Activated CD4-positive, alpha-beta T cell treated with anti-CD3 and anti-CD28 coated beads, Interleukin-2, amount 50 U/mL, for 16 hours (primary cell): Measurements from ENCODE around the gene MED14.

ENCODE experiments used
- DNase-seq: peaks from one replicate; pipeline ENCODE4 v3.0.0-alpha.2; 2020

The MED14 gene

DNA sequence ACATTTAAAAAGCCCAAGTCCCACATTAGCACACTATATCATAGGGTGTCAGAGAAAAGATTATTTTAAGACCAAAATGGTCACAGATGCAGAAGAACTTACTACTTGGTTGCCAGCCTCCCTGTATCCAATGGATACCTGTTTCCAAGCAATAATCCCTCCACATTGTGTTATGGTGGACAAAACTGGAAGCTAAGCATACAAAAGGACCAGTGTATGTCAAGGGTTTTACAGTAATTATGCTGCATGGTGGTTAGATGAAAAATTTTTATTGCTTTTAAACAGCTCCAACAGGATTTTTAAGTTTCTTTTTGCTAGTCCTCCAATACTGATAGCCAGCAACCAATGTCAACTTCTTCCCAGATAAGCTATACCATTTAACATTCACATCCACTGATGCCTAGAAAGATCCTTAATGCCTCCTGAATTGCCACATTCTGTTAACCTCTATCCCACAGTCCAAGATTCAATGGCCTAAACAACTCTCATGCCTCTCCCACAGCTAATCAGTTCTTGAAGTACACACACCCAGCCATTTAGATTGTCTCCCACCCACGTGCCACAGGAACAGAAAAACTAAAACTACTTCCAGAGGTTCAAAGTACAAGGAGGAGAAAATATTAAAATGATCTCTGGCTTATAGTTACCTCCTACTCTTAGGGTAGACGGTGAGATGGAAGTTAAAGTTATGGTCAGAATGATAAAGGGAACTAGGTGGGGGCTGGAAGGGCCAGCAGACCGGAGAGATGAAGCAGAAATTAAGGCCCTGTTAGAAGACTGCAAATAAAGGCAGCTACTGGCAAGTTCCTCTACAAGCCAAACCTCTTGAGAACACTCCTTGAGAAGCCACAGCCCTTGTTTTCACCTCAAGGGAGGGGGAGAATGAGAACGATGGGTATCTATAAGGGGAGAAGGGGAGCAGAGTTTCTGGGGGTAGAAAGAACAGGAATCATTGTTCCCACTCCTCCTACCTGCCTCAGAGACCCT, 5.5 kb downstream of the MED14 start:
- DNase-seq = no peak

DNA sequence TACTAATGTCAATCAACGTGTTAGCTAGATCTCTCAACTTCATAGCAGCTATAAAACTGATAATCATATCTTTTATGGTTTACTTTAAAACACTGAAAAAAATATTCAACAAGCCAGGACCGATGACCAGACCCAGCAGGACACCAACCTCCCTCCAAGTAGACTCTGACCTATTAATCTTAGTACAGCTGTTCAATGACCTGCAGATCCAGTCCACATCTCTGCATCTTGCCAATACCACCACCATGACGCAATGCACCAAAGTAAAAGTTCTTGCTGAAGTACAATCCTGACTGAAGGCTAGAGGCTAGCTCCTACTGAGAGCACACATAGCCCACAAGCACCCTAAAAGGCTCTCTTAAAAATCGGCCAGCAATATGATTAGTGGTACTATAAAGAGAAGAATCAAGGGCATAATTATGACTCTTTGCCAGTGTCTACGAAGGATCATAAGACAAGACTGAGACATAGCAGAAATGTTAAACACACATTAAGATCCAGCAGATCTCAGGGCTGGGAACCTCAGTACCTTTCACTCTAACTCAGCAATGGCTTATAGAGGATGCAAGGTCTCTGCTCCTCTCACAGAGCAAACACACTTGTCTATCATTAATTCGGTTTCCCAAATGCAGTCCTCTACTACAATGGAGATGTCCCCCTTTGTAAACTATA, 7.6 kb downstream of the MED14 start:
- DNase-seq = no peak

DNA sequence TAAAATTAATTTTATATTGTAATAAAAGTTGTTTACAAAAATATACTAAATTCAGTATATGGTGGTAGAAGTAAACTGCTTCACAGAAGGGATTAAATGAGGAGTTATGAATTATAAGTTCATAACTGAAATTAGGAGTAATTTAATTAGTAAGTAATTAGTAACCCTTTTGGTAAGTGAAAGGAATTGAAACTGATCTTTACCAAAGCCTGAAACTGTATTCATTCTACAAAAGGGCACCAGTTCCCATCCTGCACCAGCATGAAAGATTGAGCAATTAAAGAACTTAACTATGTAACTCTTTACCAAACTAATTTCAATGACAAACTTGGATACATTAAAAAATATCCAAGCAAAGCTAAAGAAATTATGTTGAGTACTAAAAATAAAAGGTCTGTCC, 8.2 kb downstream of the MED14 start:
- peak; percentile 8 for DNase-seq

DNA sequence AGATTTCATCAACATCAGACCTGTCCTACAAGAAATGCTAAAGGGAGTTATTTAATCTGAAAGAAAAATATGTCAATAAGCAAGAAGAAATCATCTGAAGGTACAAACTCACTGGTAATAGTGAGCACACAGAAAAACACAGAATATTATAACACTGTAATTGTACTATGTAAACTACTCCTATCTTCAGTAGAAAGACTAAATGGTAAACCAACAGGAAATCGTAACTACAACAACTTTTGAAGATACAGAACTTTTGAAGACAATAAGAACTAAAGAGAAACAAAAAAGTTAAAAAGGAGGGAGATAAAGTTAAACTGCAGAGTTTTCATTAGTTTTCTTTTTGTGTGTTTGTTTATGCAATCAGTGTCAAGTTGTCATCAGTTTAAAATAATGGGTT, 12.4 kb downstream of the MED14 start:
- no peak for DNase-seq

- DNase-seq = no peak
Measured at GRCh38 chrX:40721489-40722106, 13.7 kb downstream of the MED14 start.

- DNase-seq = no peak
Measured at GRCh38 chrX:40720792-40721191, 14.6 kb downstream of the MED14 start.

GRCh38 chrX:40720339-40720738, 15.0 kb downstream of the MED14 start:
- no peak for DNase-seq

DNA sequence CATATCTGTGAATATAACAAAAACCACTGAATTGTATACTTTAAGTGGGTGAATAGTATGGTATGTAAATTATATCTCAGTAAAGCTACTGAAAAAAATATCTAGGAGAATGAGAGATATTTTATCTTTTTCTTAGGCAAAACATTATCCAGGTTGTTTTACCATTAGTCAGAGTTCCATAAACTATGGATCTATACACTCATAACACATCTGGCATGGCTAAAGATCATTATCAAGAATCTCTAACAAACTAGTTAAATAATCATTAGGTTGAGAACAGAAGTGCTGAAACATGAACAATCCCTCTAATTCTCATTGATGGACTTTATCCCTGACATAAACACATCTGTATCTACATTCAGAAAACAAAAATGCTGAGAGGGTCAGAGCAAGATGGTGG, 15.6 kb downstream of the MED14 start:
- no peak for DNase-seq

- DNase-seq = no peak
Measured at GRCh38 chrX:40719218-40719617, 16.1 kb downstream of the MED14 start.

- no peak for DNase-seq
Measured at GRCh38 chrX:40709395-40709794, 25.9 kb downstream of the MED14 start.

GRCh38 chrX:40705658-40706312, 29.6 kb downstream of the MED14 start:
- DNase-seq = no peak

- DNase-seq = no peak
Measured at GRCh38 chrX:40700640-40701342, 34.6 kb downstream of the MED14 start.

DNA sequence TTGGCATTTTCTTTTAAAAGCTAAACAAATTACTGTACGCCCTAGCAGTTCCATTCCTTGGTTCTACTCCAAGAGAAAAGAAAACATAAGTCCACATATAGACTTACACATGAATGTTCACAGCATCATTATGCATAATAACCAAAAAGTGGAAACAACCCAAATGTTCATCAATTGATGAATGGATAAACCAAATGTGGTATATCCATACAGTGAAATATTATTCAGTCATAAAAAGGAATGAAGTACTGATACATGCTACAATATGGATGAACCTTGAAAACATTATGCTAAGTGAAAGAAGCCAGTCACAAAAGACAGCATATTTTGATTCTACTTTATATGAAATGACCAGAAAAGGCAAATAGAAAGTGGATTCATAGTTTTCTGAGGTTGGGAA, 36.5 kb downstream of the MED14 start:
- DNase-seq = no peak

DNA sequence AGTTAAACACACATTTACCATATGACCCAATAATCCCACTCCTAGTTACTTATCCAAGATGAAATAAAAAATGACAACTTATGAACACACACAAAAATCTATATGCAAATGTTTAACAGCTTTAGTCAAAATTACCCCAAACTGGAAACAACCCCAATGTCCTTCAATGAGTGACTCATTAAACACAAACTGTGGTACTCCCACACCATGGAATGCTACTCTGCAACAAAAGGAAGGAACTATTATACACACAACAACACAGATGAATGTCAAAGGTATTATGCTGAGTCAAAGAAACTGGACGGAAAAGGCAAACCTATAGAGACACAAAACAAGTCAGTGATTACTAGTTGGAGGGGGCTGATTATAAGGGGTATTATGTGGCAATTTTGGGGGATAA, 40.5 kb downstream of the MED14 start:
- no peak for DNase-seq

- no peak for DNase-seq
Measured at GRCh38 chrX:40688929-40689328, 46.4 kb downstream of the MED14 start.

GRCh38 chrX:40687169-40687568, 48.2 kb downstream of the MED14 start:
- no peak for DNase-seq

GRCh38 chrX:40685362-40685918, 49.9 kb downstream of the MED14 start:
- no peak for DNase-seq

DNA sequence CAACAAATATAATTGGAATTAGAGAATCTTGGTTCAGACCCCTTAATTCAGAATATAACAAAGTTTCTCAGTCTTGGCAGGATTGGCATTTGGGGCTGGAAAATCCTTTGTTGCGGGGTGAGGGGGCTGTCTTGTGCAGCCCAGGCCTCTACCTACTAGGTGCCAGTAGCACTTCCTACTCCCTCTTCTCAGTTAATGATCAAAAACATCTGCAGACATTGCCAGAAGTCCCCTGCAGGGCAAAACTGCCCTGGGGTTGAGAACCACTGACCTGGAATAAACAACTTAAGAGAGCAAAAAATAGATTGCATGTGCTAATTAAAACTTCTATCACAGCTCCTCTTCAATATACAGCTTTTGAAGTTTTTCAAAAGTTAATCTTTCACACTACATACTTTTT, 51.2 kb downstream of the MED14 start:
- no peak for DNase-seq

GRCh38 chrX:40683245-40683644, 52.1 kb downstream of the MED14 start:
- peak; percentile 4 for DNase-seq

GRCh38 chrX:40671126-40671525, 64.2 kb downstream of the MED14 start:
- DNase-seq = no peak

DNA sequence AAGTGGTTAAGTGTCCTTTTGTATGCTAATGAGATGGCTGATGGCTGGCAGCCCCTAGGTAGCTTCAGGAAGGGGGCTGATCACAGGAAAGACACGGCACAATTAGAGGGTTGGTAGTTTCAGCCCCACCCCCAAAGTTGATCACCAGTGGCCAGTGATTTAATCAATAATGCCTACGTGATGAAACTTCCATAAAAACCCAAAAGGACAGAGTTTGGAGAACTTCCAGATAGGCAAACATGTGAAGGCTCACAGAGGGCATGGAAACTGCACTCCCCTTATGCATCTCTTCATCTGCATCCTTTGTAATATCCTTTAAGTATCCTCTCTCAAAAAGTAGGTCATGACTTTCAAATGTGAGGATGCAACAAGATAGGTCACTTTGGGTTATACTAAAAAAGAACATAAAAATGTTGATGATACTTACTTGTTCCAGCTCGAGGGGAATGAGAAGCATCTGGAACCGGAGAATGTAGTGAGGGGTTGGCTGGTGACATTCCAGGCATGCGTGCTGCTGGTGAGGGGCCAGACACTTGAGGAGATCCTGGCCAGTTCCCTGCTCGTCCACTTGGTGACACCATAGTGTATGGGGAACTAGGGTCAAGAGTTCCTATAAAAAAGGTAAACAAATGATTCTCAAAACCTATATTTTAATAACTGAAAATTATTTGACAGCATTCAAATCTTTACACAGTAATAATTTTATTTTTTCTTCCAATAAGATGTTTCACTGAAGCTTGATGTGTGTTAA, 71.3 kb downstream of the MED14 start:
- no peak for DNase-seq
